T47D (cell line): ENCODE measurements around the gene ELAVL1.

Experiments
- DNase-seq, 2 experiments: peaks; one replicate each; pipeline versions ENCODE4 v3.0.0 to v3.0.0-alpha.2; 2011 to 2012; ENCODE audit warnings: low read depth in 1 of 2, low spot score in 1 of 2
- JUND ChIP-seq: IDR thresholded peaks from 2 replicates; pipeline ENCODE4 v1.6.1; 2012; ENCODE audit warnings: low read depth
- in situ Hi-C: cut with HindIII; loops from 2 replicates; pipeline ENCODE4 v1.10.0; 2016; ENCODE audit warnings: low sequenced_read_pairs, low pct_unique_long_range_greater_than_20kb

ELAVL1 gene

DNA sequence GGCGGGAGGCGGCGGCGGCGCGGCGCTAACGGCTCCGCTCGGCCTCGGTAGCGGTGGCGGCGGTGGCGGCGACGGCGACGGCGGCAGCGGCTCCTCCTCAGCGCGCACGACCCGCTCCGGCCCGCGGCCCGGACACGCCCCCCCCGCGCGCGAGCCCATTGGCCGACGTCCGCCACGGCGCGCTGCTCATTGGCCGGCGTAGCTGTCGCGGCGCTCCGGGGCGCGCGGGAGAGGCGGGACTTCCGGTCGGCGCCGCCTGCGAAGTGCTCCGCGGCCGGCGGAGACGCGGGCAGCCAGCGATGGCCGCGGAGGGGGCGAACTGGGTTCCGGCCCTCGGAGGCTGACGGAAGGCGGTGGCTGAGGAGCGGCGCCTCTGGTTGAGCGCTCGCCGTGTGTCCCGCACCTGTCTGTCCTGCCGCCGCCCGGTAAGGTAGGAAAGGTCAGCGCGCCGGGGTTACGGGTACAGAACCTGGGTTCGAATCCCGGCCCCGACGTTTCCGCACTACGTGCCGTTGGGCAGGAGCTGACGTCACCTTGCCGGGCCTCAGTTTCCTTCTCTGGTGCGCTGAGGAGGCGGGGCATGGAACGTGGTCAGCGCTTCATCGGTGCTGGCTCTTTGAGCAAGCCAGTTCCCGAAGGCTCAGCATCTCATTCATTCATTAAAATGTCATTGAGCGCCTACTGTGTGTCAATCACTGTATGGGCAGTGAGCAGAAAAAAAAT, at the start of gene ELAVL1:
Gene ELAVL1 (minus strand): TSS at position 108 of the 723 bp plus-strand sequence. CDS start 13,826 bp downstream, outside the sequence.
- in situ Hi-C loops, result no loop called here
- peak; percentile 85 to 90 for DNase-seq
- no peak for TF ChIP-seq JUND

GRCh38 chr19:8054169-8054568, 48.7 kb upstream of the ELAVL1 start:
- TF ChIP-seq JUND, result no peak
- no peak for DNase-seq
- in situ Hi-C loops, result no loop called here

DNA sequence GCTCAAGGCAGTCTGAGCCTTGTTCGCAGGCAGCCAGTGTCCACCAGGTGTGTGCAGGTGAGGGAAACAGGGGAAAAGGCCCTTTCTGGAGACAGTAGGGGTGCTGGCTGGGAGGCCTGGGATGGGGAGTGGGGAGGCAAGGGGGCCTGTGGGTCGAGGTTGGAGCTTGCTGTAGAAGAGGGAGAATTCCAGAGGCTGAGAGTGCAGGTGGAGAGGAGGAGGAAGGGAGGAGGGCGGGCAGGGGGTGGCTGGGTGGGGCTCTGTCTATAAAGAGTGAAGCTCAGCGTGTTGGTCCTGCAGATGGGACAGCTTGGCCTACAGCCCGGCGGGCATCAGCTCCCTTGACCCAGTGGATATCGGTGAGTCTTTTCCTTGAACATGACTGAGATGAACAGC, 47.0 kb upstream of the ELAVL1 start, which contains the start of gene CCL25:
Gene CCL25 (plus strand): TSS at position 297 of the 396 bp plus-strand sequence. CDS start 290 bp downstream, outside the sequence.
- no peak for DNase-seq
- in situ Hi-C loops, result no loop called here
- no peak for TF ChIP-seq JUND

- peak in 1 of 2 experiments; percentile 89 for DNase-seq
- no peak for TF ChIP-seq JUND
- in situ Hi-C loops, result no loop called here
These were observed 45.0 kb upstream of the ELAVL1 start for GRCh38 chr19:8050274-8051096.

DNA sequence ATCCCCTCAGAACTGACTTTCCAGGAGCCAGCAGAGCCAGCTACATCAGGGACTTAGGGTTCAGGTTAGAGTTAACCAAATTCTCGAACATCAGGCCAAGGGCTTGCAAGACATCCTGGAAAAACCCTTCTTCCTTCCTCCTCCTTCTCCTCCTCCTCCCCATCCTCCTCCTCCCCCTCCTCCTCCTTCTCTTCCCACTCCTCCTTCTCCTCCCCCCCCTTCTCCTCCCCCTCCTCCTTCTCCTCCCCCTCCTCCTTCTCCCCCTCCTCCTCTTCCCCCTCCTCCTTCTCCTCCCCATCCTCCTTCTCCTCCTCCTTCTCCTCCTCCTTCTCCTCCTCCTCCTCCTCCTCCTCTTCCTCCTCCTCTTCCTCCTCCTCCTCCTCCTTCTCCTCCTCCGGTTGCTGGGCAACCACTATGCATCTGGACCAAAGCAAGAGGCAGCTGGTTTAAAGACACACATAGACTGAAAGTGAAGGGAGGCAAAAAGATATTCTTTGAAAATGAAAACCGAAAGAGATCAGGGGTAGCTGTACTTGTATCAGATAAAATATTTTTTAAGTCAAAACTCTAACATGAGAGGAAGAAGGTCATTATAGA, 41.2 kb upstream of the ELAVL1 start:
- in situ Hi-C loops, result no loop called here
- TF ChIP-seq JUND, result no peak
- DNase-seq, result peak in 1 of 2 experiments; percentile 46

DNA sequence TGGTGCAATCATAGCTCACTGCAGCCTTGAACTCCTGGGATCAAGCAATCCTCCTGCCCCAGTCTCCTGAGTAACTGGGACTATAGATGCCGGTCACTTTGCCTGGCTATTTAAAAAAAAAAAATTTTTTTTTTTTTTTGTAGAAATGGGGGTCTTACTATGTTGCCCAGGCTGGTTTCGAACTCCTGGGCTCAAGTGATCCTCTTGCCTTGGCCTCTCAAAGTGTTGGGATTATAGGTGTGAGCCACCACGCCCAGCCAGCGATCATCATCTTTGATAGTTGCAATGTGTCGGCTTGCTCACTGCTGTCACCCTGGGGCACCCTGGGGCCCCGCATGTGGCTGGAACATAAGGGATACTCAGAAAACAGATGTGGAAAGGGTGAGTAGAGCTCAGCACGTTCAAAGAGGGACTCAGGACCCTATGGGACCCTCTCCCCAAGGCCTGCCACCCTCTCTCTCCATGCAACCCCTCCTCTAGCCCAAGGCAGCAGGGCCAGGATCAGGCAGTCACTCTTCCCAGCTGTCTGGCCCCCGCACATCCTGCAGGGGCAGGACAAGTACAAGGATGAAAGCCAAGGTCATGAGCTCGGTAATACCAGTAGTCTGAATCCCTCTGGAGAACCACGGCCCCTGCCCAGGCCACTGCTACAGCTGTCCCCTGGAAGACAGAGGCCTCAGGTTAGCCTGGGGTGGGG, 40.6 kb upstream of the ELAVL1 start:
- no peak for DNase-seq

GRCh38 chr19:8044018-8044417, 38.6 kb upstream of the ELAVL1 start:
- in situ Hi-C loops, result no loop called here
- no peak for TF ChIP-seq JUND
- no peak for DNase-seq

More for the DNA sequence above, 40.6 kb upstream of the ELAVL1 start:
- no peak for TF ChIP-seq JUND
- in situ Hi-C loops, result no loop called here

DNA sequence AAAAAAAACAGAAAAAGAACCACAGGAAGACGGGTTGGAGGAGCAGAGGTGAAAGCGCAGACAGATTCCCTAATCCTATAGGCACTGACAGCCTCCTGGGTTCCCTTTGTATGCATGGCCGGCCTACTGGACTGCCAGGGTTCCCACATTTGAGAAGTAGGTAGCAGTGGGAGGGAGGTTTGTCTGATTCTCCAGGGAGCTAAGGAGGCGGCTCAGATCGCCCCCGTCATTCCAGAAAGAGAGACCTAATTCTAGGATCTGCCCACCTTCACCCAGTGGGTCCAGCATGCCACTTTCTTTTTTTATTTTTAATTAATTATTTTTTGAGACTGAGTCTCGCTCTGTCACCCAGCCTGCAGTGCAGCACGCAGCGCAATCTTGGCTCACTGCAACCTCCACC, 37.5 kb upstream of the ELAVL1 start:
- in situ Hi-C loops, result no loop called here
- no peak for DNase-seq
- no peak for TF ChIP-seq JUND

GRCh38 chr19:8041531-8041931, 36.1 kb upstream of the ELAVL1 start:
- in situ Hi-C loops, result no loop called here
- DNase-seq, result no peak
- TF ChIP-seq JUND, result no peak

DNA sequence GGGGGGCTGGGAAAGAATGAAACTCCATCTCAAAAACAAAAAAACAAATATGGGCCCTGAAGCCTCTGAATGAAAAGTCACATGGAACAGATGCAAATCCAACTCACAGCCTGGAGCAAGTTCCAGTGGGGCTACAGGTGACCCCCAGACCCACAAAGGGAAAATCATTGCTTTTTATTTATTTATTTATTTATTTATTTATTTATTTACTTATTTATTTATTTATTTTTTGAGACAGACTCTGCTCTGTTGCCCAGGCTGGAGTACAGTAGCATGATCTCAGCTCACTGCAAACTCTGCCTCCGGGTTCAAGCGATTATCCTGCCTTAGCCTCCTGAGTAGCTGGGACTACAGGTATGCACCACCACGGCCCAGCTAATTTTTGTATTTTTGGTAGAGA, 33.8 kb upstream of the ELAVL1 start:
- no peak for TF ChIP-seq JUND
- DNase-seq, result no peak
- in situ Hi-C loops, result no loop called here

GRCh38 chr19:8038815-8039214, 33.4 kb upstream of the ELAVL1 start:
- DNase-seq, result no peak
- in situ Hi-C loops, result no loop called here
- no peak for TF ChIP-seq JUND

- no peak for TF ChIP-seq JUND
- DNase-seq, result no peak
- in situ Hi-C loops, result no loop called here
These were observed 31.1 kb upstream of the ELAVL1 start for GRCh38 chr19:8036434-8037099.
